Sigmoid colon (tissue), 7 donors: ENCODE measurements around the gene ACAA2. TPM values are rescaled to one million over a fixed set of nuclear protein-coding genes. Genes with fewer than 3 reads are reported as not detected.
"Not testable (repeated sequence)": the region's sequence is repeated elsewhere in the genome, so short reads cannot be mapped to it uniquely, and the experiment has no call there.

Source experiments
- DNase-seq: peaks from one replicate; pipeline ENCODE4 v3.0.0-alpha.2; 2019
- H3K27ac ChIP-seq, 4 donors: fragments of 200-600 bp; sonication (generic); one replicate each; pipeline ENCODE4 v1.5.1; 2016 to 2019; ENCODE audit warnings: mild to moderate bottlenecking in 1 of 4
- H3K27me3 ChIP-seq, 3 donors: fragments of 200-600 bp; sonication (generic); one replicate each; pipeline ENCODE4 v1.5.1; 2019; ENCODE audit warnings: mild to moderate bottlenecking in 1 of 3
- H3K36me3 ChIP-seq, 4 donors: fragments of 200-600 bp; sonication (generic); one replicate each; pipeline ENCODE4 v1.5.1; 2016 to 2019
- H3K4me1 ChIP-seq, 4 donors: fragments of 200-600 bp; sonication (generic); one replicate each; pipeline ENCODE4 v1.5.1; 2017 to 2019
- H3K4me3 ChIP-seq, 4 donors: fragments of 200-600 bp; sonication (generic); one replicate each; pipeline ENCODE4 v1.5.1; 2017 to 2019; ENCODE audit warnings: mild to moderate bottlenecking in 2 of 4, moderate library complexity in 1 of 4
- H3K9me3 ChIP-seq, 4 donors: fragments of 200-600 bp in 3 of 4; sonication (generic) in 3 of 4; one replicate each; pipeline versions ENCODE4 v1.5.1 to v1.6.1; 2013 to 2019
- CTCF ChIP-seq, 4 experiments: fragments of 450-650 bp in 3 of 4; fragments of 200-600 bp in 1 of 4; IDR thresholded peaks; one replicate each; pipeline ENCODE4 v1.5.1; 2016 to 2019; ENCODE audit warnings: antibody characterized with exemption in 4 of 4, mild to moderate bottlenecking in 3 of 4, moderate library complexity in 2 of 4
- EP300 ChIP-seq, 4 donors: sonication (generic); formaldehyde crosslinking; IDR thresholded peaks; one replicate each; pipeline ENCODE4 v1.6.1; 2017; ENCODE audit warnings: antibody characterized with exemption in 4 of 4
- POLR2A ChIP-seq, 2 donors: fragments of 450-650 bp; IDR thresholded peaks; one replicate each; pipeline ENCODE4 v1.6.1; 2016; ENCODE audit warnings: antibody characterized with exemption in 2 of 2, mild to moderate bottlenecking in 2 of 2, moderate library complexity in 2 of 2
- POLR2AphosphoS5 ChIP-seq, 4 donors: sonication (generic); formaldehyde crosslinking; IDR thresholded peaks; one replicate each; pipeline ENCODE4 v1.6.1; 2017; ENCODE audit warnings: antibody characterized with exemption in 4 of 4
- WGBS, 2 donors: extraction: QIAGEN DNeasy Blood & Tissue Kit; methylation state at CpG; one replicate each; pipeline ENCODE4 v1.1.7; 2013; 5-methylcytosine and 5-hydroxymethylcytosine counted together
- intact Hi-C: fragments of 100-400 bp; cut with DNase I; formaldehyde crosslinking; loops from one replicate; pipeline ENCODE4 v1.15.1; 2023
- polyA plus RNA-seq, 3 donors: library from polyadenylated mRNA; stranded (reverse); fragments of 200-250 nt; gene quantifications; one replicate each; pipeline ENCODE4 v1.2.3, GENCODE V29; 2013
- total RNA-seq, 4 donors: library from RNA; depleted of rRNA; stranded (reverse); fragments of >200 nt; gene quantifications; one replicate each; pipeline ENCODE4 v1.1.0, GENCODE V29; 2016
- donor health status: healthy with polysubstance abuse.
- donor health status: Bipolar disorder and iron deficiency.
- donor health status: healthy.

Gene ACAA2
- total and polyA plus RNA-seq, 7 donors, result 61.8 to 478 (median 87.7) TPM

GRCh38 chr18:49842656-49843055, 29.3 kb upstream of the ACAA2 start:
- Histone ChIP-seq H3K27me3 (peaks cover 5 to 29% (median 7%) of the 10 kb centered on the region in 3 donors), H3K36me3 (no peaks in the 10 kb centered on the region), H3K27ac (no peak overlapping the region), H3K4me1 (peaks cover 0 to 9% (median 0%) of the 10 kb centered on the region in 4 donors), H3K4me3 (no peak overlapping the region), H3K9me3 (no peaks in the 10 kb centered on the region)
- 89 to 94% methylated on average over 4 of the region's 4 CpGs for WGBS, 2 donors
- intact Hi-C loops, result no loop called here
- no peak for DNase-seq
- no peak for TF ChIP-seq EP300 (IDR thresholded peaks at IDR 0.05)
- TF ChIP-seq POLR2AphosphoS5 (IDR thresholded peaks at IDR 0.05), result no peak
- no peak for TF ChIP-seq CTCF (IDR thresholded peaks at IDR 0.05)
- TF ChIP-seq POLR2A (IDR thresholded peaks at IDR 0.05), result no peak

GRCh38 chr18:49841236-49842217, 28.2 kb upstream of the ACAA2 start:
- 90 to 93% methylated on average over 12 of the region's 12 CpGs for WGBS, 2 donors
- TF ChIP-seq POLR2AphosphoS5 (IDR thresholded peaks at IDR 0.05) (no peak), POLR2A (IDR thresholded peaks at IDR 0.05) (no peak), CTCF (IDR thresholded peaks at IDR 0.05) (no peak), EP300 (IDR thresholded peaks at IDR 0.05) (no peak)
- DNase-seq, result no peak
- intact Hi-C loops, result no loop called here
- peaks cover 0 to 18% (median 5%) of the 10 kb centered on the region in 3 donors for H3K27me3 ChIP-seq
- no peak overlapping the region for H3K4me3 ChIP-seq
- H3K27ac ChIP-seq, result no peak overlapping the region
- no peaks in the 10 kb centered on the region for H3K9me3 ChIP-seq
- peaks cover 0 to 7% (median 0%) of the 10 kb centered on the region in 4 donors for H3K4me1 ChIP-seq
- no peaks in the 10 kb centered on the region for H3K36me3 ChIP-seq

- no peak for DNase-seq
- Histone ChIP-seq H3K27ac (no peak overlapping the region), H3K27me3 (no peaks in the 10 kb centered on the region), H3K4me1 (no peaks in the 10 kb centered on the region), H3K4me3 (no peak overlapping the region), H3K36me3 (no peaks in the 10 kb centered on the region), H3K9me3 (no peaks in the 10 kb centered on the region)
- no peak for TF ChIP-seq EP300 (IDR thresholded peaks at IDR 0.05)
- intact Hi-C loops, result no loop called here
- WGBS, 2 donors, result 92 to 93% methylated on average over 8 of the region's 8 CpGs
These were observed 25.7 kb upstream of the ACAA2 start for GRCh38 chr18:49839012-49839411.

- Histone ChIP-seq H3K4me3 (no peak overlapping the region), H3K27me3 (no peaks in the 10 kb centered on the region), H3K9me3 (no peaks in the 10 kb centered on the region), H3K4me1 (no peaks in the 10 kb centered on the region), H3K27ac (no peak overlapping the region), H3K36me3 (no peaks in the 10 kb centered on the region)
- intact Hi-C loops, result no loop called here
- DNase-seq, result no peak
- TF ChIP-seq POLR2AphosphoS5 (IDR thresholded peaks at IDR 0.05), result no peak
- TF ChIP-seq POLR2A (IDR thresholded peaks at IDR 0.05), result no peak
- no peak for TF ChIP-seq CTCF (IDR thresholded peaks at IDR 0.05)
- no peak for TF ChIP-seq EP300 (IDR thresholded peaks at IDR 0.05)
- WGBS, 2 donors, result 95 to 97% methylated on average over 4 of the region's 4 CpGs
These were observed 25.0 kb upstream of the ACAA2 start for GRCh38 chr18:49838381-49838780.

GRCh38 chr18:49837889-49838288, 24.6 kb upstream of the ACAA2 start:
- TF ChIP-seq CTCF (IDR thresholded peaks at IDR 0.05) (no peak), EP300 (IDR thresholded peaks at IDR 0.05) (no peak), POLR2AphosphoS5 (IDR thresholded peaks at IDR 0.05) (no peak), POLR2A (IDR thresholded peaks at IDR 0.05) (no peak)
- no peak overlapping the region for H3K4me3 ChIP-seq
- intact Hi-C loops, result no loop called here
- DNase-seq, result no peak
- 74 to 88% methylated on average over 5 of the region's 5 CpGs for WGBS, 2 donors
- no peak overlapping the region for H3K27ac ChIP-seq
- no peaks in the 10 kb centered on the region for H3K36me3 ChIP-seq
- H3K9me3 ChIP-seq, result no peaks in the 10 kb centered on the region
- H3K27me3 ChIP-seq, result no peaks in the 10 kb centered on the region
- H3K4me1 ChIP-seq, result peaks cover 0 to 2% (median 0%) of the 10 kb centered on the region in 4 donors

- H3K27me3 ChIP-seq, H3K4me1 ChIP-seq, DNase-seq, H3K36me3 ChIP-seq, intact Hi-C loops, H3K27ac ChIP-seq, H3K9me3 ChIP-seq, H3K4me3 ChIP-seq: not testable (repeated sequence)
- 94 to 96% methylated on average over 9 of the region's 9 CpGs for WGBS, 2 donors
These were observed 24.0 kb upstream of the ACAA2 start for GRCh38 chr18:49837316-49837835.
